ENCODE data around the gene ANKRD33.

ANKRD33 gene

GRCh38 chr12:51887476-51888315 lies at the start of gene ANKRD33:
Gene ANKRD33, plus strand, starts transcription at chr12:51888103. Its CDS starts 84 bp downstream, at chr12:51888187.
- DNase-seq (ENCODE audit: low spot score) = peak; percentile 25

- no peak for DNase-seq (ENCODE audit: low spot score)
Observed at GRCh38 chr12:51838762-51839161, 49.1 kb upstream of the ANKRD33 start.

- no peak for DNase-seq (ENCODE audit: low spot score)
Observed at GRCh38 chr12:51839310-51839947, 48.5 kb upstream of the ANKRD33 start.

GRCh38 chr12:51840966-51841365 lies 46.9 kb upstream of the ANKRD33 start:
- no peak for DNase-seq (ENCODE audit: low spot score)

GRCh38 chr12:51841727-51842126 lies 46.2 kb upstream of the ANKRD33 start:
- no peak for DNase-seq (ENCODE audit: low spot score)

GRCh38 chr12:51844854-51845253 lies 43.0 kb upstream of the ANKRD33 start:
- DNase-seq (ENCODE audit: low spot score) = no peak

GRCh38 chr12:51845482-51845881 lies 42.4 kb upstream of the ANKRD33 start:
- DNase-seq (ENCODE audit: low spot score) = no peak

GRCh38 chr12:51846271-51846691 lies 41.6 kb upstream of the ANKRD33 start:
- DNase-seq (ENCODE audit: low spot score) = no peak

GRCh38 chr12:51846911-51847642 lies 40.8 kb upstream of the ANKRD33 start:
- no peak for DNase-seq (ENCODE audit: low spot score)

GRCh38 chr12:51847643-51848325 lies 40.1 kb upstream of the ANKRD33 start:
- no peak for DNase-seq (ENCODE audit: low spot score)

GRCh38 chr12:51848326-51848727 lies 39.6 kb upstream of the ANKRD33 start, which contains the start of gene FIGNL2:
Gene FIGNL2, minus strand, starts transcription at chr12:51848718. Its CDS starts 26,305 bp downstream, at chr12:51822413.
- DNase-seq (ENCODE audit: low spot score) = no peak

- DNase-seq (ENCODE audit: low spot score) = no peak
Observed at GRCh38 chr12:51848841-51849735, 38.8 kb upstream of the ANKRD33 start.

- DNase-seq (ENCODE audit: low spot score) = no peak
Observed at GRCh38 chr12:51850081-51850964, 37.6 kb upstream of the ANKRD33 start.

- DNase-seq (ENCODE audit: low spot score) = no peak
Observed at GRCh38 chr12:51850965-51851299, 37.0 kb upstream of the ANKRD33 start.

- DNase-seq (ENCODE audit: low spot score) = no peak
Observed at GRCh38 chr12:51851413-51852124, 36.3 kb upstream of the ANKRD33 start.

GRCh38 chr12:51852404-51853137 lies 35.3 kb upstream of the ANKRD33 start:
- no peak for DNase-seq (ENCODE audit: low spot score)

- no peak for DNase-seq (ENCODE audit: low spot score)
Observed at GRCh38 chr12:51855586-51856428, 32.1 kb upstream of the ANKRD33 start.

- no peak for DNase-seq (ENCODE audit: low spot score)
Observed at GRCh38 chr12:51860986-51861385, 26.9 kb upstream of the ANKRD33 start.
